ENCODE measurements around the gene KCNJ5.

GRCh38 chr11:128940156-128940555 lies 49.0 kb downstream of the KCNJ5 start:
- TF ChIP-seq CTCF (IDR thresholded peaks at IDR 0.05) (no peak), POLR2A (IDR thresholded peaks at IDR 0.05) (no peak)

Data from breast epithelium (tissue), 3 donors.